Measurements from ENCODE around the gene COQ8B.
"Not testable (repeated sequence)": the region's sequence is repeated elsewhere in the genome, so short reads cannot be mapped to it uniquely, and the experiment has no call there.

The COQ8B gene

GRCh38 chr19:40741527-40742390 is 25.1 kb upstream of the COQ8B start:
- no peak for DNase-seq

DNA sequence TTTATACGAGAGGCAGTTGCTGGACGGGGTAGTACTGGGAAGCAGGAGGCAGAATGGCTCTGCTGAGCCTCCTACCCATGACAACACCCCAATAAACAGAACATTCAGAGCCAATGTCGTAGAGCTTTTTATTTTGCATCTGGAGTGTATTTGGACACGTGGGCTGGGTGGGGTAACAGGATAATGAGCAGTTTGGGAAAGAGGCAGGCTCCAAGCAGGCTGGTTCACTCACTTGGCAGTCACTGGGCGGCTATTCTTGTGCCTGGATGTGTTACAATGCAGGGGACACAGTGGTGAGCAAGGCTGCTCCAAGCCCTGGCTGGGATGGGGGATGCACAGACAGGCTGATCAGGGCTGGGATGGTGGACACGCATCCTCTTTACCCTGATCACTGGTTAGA is 24.1 kb upstream of the COQ8B start:
- DNase-seq, result peak; percentile 84

GRCh38 chr19:40739871-40740703 is 23.4 kb upstream of the COQ8B start:
- DNase-seq, result peak; percentile 46

GRCh38 chr19:40739030-40739839 is 22.5 kb upstream of the COQ8B start:
- no peak for DNase-seq

DNA sequence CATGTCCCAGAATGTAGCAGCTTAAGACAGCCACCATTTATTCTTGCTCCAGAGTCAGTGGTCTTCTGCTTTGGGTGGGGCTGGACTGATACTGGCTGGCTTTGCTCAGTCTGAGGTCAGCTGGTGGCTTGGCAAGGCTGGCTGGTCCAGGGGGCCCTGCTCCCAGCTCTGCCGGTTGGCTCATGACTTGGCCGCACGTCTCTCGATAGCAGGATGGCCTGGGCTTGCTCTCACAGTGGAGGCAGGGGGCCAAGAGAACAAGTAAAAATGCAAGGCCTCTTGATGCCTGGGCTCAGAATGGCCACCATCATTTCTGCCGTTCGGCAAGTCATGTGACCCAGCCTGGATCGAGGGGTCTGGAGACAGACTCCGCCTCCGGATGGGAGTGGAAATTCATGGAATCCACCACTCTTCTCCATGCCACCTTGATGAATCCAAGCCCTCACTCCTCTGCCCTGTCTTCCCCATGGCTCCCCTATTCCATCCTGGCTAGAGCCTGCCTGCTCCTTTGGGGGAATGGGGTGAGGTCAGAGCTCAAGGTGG is 20.5 kb upstream of the COQ8B start:
- DNase-seq, result no peak

DNA sequence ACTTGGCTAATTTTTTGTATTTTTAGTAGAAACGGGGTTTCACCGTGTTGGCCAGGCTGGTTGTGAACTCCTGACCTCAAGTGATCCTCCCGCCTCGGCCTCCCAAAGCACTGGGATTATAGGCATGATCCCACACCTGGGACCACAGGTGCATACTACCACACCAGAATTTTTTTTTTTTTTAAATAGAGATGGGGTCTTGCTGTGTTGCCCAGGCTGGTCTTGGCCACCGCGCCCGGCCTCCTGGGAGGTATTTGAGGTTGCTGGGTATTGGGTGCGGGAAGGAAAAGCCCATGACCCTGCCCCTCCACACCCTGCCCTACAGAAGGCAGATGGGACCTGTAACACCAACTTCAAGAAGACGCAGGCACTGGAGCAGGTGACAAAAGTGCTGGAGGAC is 20.0 kb upstream of the COQ8B start:
- no peak for DNase-seq

- no peak for DNase-seq
Observed at GRCh38 chr19:40735013-40735771, 18.5 kb upstream of the COQ8B start.

- no peak for DNase-seq
Observed at GRCh38 chr19:40733149-40733548, 16.5 kb upstream of the COQ8B start.

DNA sequence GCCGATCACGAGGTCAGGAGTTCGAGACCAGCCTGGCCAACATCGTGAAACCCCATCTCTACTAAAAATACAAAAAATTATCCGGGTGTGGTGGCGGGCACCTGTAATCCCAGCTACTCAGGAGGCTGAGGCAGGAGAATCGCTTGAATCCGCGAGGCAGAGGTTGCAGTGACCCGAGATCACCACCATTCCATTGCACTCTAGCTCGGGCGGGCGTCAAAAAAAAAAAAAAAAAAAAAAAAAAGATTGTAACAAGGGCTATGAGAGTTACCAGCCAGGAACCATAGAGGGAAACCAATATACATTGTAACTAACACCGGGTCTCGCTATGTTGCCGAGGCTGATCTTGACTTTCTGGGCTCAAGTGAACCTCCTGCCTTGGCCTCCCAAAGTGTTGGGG is 15.6 kb upstream of the COQ8B start:
- not testable (repeated sequence) for DNase-seq

- not testable (repeated sequence) for DNase-seq
Observed at GRCh38 chr19:40730065-40730464, 13.4 kb upstream of the COQ8B start.

- no peak for DNase-seq
Observed at GRCh38 chr19:40726279-40726678, 9.6 kb upstream of the COQ8B start.

GRCh38 chr19:40724855-40725254 is 8.2 kb upstream of the COQ8B start:
- no peak for DNase-seq

DNA sequence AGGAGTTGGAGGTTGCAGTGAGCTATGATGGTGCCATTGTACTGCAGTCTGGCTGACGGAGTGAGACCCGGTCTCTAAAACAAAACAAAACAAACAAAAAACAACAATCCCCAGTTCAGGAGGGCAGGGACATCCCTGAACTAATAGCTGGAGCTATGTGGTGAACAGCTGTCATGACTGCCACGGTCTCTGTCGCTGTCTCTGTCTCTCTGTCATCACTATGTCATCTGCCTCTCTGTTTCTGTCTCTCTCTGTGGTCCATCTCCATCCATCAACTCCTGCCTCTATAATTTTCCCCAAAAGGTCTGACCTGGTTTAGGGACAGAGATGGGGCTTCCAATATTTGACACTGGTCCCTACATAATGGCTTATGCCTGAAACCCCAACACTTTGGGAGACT is 7.6 kb upstream of the COQ8B start:
- DNase-seq, result no peak

DNA sequence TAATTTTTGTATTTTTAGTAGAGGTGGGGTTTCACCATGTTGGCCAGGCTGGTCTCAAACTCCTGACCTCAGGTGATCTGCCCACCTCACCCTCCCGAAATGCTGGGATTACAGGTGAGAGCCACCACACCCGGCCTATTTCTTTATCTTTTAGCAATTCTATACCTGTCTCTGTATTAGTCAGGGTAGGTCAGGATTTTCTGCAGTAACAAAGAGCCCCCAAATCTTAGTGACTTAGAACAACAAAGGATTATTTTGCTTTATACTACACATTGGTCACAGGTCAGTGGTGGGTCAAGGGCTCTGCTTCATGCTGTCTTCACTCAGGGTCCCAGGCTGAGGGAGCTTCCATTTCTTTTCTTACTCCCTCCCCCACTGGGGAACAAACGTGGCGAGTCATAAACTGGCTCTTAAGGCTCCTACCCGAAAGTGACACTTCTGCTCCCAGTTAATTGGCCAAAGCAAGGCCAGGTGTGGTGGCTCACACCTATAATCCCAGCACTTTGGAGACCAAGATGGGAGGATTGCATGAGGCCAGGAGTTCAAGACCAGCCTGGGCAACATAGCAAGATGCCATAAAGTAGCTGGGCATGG is 7.1 kb upstream of the COQ8B start:
- DNase-seq, result no peak

DNA sequence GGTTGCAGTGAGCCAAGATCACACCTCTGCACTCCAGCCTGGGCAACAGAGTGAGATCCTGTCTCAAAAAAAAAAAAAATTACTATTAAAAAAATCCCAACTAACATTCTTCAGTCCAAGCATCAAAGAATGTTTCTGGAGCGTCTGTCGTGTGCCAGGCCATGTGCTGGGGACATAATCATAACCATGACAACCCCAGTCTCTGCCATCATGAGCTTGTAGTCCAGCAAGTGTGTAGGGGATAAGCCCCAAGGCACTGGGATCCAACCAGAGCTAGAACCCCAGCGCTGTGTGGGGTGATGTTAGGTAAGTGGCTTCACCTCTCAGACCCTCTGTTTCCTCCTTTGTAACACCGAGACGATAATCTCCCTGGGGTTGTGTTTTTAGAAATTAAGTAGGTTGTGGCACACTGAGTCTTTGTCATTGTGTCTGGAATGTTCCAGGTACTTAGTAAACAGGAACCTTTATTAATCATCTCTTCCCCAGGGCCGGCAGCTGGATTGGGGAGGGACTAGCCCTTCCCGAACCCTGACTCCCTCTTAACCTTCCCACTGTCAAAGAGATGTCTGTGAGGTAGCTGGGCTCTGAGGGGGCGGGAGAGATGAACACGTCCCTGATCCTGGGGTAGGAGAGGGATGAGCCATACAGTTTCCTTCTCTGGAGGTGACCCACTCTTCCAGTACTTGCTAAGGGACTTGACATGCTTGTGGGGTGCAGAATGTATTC is 5.4 kb upstream of the COQ8B start:
- no peak for DNase-seq

DNA sequence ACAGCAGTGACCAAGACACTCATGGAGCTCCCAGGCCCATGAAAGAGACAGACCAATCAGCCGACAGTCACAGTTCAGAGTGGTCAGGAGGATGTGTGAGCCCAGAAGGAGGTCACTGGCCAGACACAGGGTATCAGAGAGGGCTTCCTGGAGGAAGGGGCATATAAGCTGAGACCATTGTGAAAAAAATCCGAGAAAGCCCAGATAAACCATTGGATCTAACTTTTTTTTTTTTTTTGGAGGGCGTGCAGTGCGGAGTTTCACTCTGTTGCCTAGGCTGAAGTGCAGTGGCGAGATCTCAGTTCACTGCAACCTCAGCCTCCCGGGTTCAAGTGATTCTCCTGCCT is 4.4 kb upstream of the COQ8B start:
- no peak for DNase-seq

- DNase-seq, result no peak
Observed at GRCh38 chr19:40719414-40719894, 2.8 kb upstream of the COQ8B start.

DNA sequence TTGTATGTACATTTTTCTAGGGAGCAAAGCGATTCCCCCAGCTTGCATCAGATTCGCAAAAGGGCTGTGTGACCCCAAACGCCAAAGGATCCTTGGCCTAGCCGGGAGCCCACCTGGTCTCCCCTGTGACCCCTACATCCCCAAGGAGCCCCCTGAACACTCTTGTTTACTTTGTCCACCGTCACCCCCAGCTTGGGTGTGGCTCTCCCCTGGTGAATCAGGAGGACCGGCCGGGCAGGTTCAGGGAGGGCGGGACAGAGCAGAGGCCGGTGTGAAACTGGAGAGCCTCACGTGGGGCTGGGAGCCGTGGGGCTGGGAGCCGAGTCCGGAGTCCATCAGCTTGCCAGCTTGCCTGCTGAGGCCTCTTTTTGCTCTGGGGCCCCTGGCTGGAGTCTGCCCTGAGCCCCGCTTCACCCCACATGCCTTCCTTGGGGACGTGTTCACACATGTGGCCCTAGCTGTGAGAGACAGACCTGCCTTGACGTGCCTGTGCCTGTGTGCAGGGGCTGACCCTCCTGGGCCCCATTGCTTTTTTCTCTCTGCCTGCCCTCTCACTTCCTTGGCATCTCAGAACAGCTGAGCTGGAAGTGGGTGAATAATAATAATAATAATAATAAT is 2.2 kb upstream of the COQ8B start:
- peak; percentile 54 for DNase-seq

- no peak for DNase-seq
Observed at GRCh38 chr19:40717880-40718773, 1.4 kb upstream of the COQ8B start.
